OCI-LY1 (cell line): Measurements from ENCODE around the gene PCNX2.

Experiments used
- H2AFZ ChIP-seq: fragments of 200-600 bp; sonication (generic), shearing (Covaris generic); 2 replicates; pipeline ENCODE4 v1.6.0; 2014; ENCODE audit warnings: antibody characterized with exemption, mild to moderate bottlenecking, low read length
- H3F3A ChIP-seq: fragments of 200-600 bp; sonication (generic), shearing (Covaris generic); 2 replicates; pipeline ENCODE4 v1.6.0; 2014; ENCODE audit warnings: mild to moderate bottlenecking, antibody characterized with exemption, low read length, moderate library complexity; ENCODE audit not compliant: insufficient read depth
- H3K27ac ChIP-seq: fragments of 200-600 bp; sonication (generic); 2 replicates; pipeline ENCODE4 v1.5.1; 2014; ENCODE audit warnings: low read length, mixed run types, mild to moderate bottlenecking, low read depth; ENCODE audit not compliant: poor library complexity, severe bottlenecking
- H3K27me3 ChIP-seq: fragments of 200-600 bp; sonication (generic); 2 replicates; pipeline ENCODE4 v1.6.0; 2014; ENCODE audit warnings: antibody characterized with exemption, mild to moderate bottlenecking, low read length, moderate library complexity; ENCODE audit not compliant: insufficient read depth
- H3K36me3 ChIP-seq: fragments of 200-600 bp; sonication (generic); 2 replicates; pipeline ENCODE4 v1.6.1; 2014; ENCODE audit warnings: mild to moderate bottlenecking, antibody characterized with exemption, low read length, moderate library complexity, mixed read lengths; ENCODE audit not compliant: insufficient read depth
- H3K4me1 ChIP-seq: fragments of 200-600 bp; sonication (generic); 2 replicates; pipeline ENCODE4 v1.5.1; 2014; ENCODE audit warnings: mild to moderate bottlenecking, low read length, moderate library complexity; ENCODE audit not compliant: insufficient read depth, severe bottlenecking
- H3K4me2 ChIP-seq: fragments of 200-600 bp; sonication (generic), shearing (Covaris generic); 2 replicates; pipeline ENCODE4 v1.6.1; 2014; ENCODE audit warnings: low read length
- H3K4me3 ChIP-seq: fragments of 200-600 bp; sonication (generic); 2 replicates; pipeline ENCODE4 v1.5.1; 2014; ENCODE audit warnings: low read length, low read depth, mild to moderate bottlenecking, mixed read lengths; ENCODE audit not compliant: poor library complexity, severe bottlenecking
- H3K79me2 ChIP-seq: fragments of 200-600 bp; shearing (Covaris generic); 2 replicates; pipeline ENCODE4 v1.6.1; 2016; ENCODE audit warnings: mixed run types, low read length, mixed read lengths; ENCODE audit not compliant: insufficient read depth
- H3K9ac ChIP-seq: fragments of 200-600 bp; sonication (generic), shearing (Covaris generic); 2 replicates; pipeline ENCODE4 v1.6.1; 2014; ENCODE audit warnings: mild to moderate bottlenecking, low read length, mixed read lengths
- H3K9me2 ChIP-seq: fragments of 200-600 bp; sonication (generic), shearing (Covaris generic); 2 replicates; pipeline ENCODE4 v1.6.1; 2014; ENCODE audit warnings: low read depth, mild to moderate bottlenecking, low read length, mixed read lengths
- H3K9me3 ChIP-seq: fragments of 200-600 bp; shearing (Covaris generic); 2 replicates; pipeline ENCODE4 v1.6.1; 2014; ENCODE audit warnings: low read length, mixed read lengths
- H4K20me1 ChIP-seq: fragments of 200-600 bp; sonication (generic), shearing (Covaris generic); 2 replicates; pipeline ENCODE4 v1.6.0; 2016; ENCODE audit warnings: mild to moderate bottlenecking, low read length; ENCODE audit not compliant: insufficient read depth
- CTCF ChIP-seq: fragments of 200-600 bp; sonication (generic), shearing (Covaris generic); IDR thresholded peaks from 2 replicates; pipeline ENCODE4 v1.5.1; 2017; ENCODE audit warnings: mild to moderate bottlenecking, antibody characterized with exemption, low read length, moderate library complexity, mixed read lengths
- EZH2 ChIP-seq: fragments of 200-600 bp; sonication (generic), shearing (Covaris generic); IDR thresholded peaks from 2 replicates; pipeline ENCODE4 v1.8.0; 2017; ENCODE audit warnings: borderline replicate concordance, mixed run types, mild to moderate bottlenecking, antibody characterized with exemption, low read length, moderate library complexity, mixed read lengths

Gene PCNX2

GRCh38 chr1:232937741-232938375 is 357.7 kb downstream of the PCNX2 start:
- no peak overlapping the region for H3K4me2 ChIP-seq
- no peak overlapping the region for H2AFZ ChIP-seq
- H3K79me2 ChIP-seq = no peaks in the 10 kb centered on the region

GRCh38 chr1:232936941-232937340 is 358.6 kb downstream of the PCNX2 start:
- no peaks in the 10 kb centered on the region for H3K4me1 ChIP-seq
- no peak overlapping the region for H3K4me2 ChIP-seq
- H3K9me2 ChIP-seq = no peaks in the 10 kb centered on the region
- no peak overlapping the region for H3K9ac ChIP-seq
- H2AFZ ChIP-seq = no peak overlapping the region
- H3K27ac ChIP-seq = no peak overlapping the region
- H3K27me3 ChIP-seq = no peaks in the 10 kb centered on the region; the same call in 1 of the 2 replicates
- H3K9me3 ChIP-seq = no peaks in the 10 kb centered on the region
- H3K79me2 ChIP-seq = no peaks in the 10 kb centered on the region
- H3K36me3 ChIP-seq = no peaks in the 10 kb centered on the region; the same call in 1 of the 2 replicates
- H3K4me3 ChIP-seq = no peak overlapping the region
- TF ChIP-seq CTCF = no peak
- TF ChIP-seq EZH2 = no peak
- H3F3A ChIP-seq = no peaks in the 10 kb centered on the region
- H4K20me1 ChIP-seq = no peaks in the 10 kb centered on the region

More at GRCh38 chr1:232937741-232938375, 357.7 kb downstream of the PCNX2 start:
- Histone ChIP-seq H3F3A (no peaks in the 10 kb centered on the region), H3K36me3 (no peaks in the 10 kb centered on the region; the same call in 1 of the 2 replicates), H3K9ac (no peak overlapping the region), H3K27me3 (no peaks in the 10 kb centered on the region; the same call in 1 of the 2 replicates), H3K27ac (no peak overlapping the region), H4K20me1 (no peaks in the 10 kb centered on the region), H3K9me3 (no peaks in the 10 kb centered on the region), H3K4me1 (no peaks in the 10 kb centered on the region), H3K9me2 (no peaks in the 10 kb centered on the region), H3K4me3 (no peak overlapping the region)
- TF ChIP-seq CTCF (no peak), EZH2 (no peak)
